Neural progenitor cell (in vitro differentiated cells): Measurements from ENCODE around the gene PLXNA4. TPM values are rescaled to one million over a fixed set of nuclear protein-coding genes. Genes with fewer than 3 reads are reported as not detected.

Experiments used
- DNase-seq: peaks from one replicate; pipeline ENCODE4 v3.0.0-alpha.2; 2016; ENCODE audit warnings: low spot score
- H2AFZ ChIP-seq: fragments of 200-600 bp; sonication (generic); replicated peaks from 2 replicates; pipeline ENCODE4 v1.6.1; 2016; ENCODE audit warnings: antibody characterized with exemption
- H3F3A ChIP-seq: fragments of 200-600 bp; sonication (generic); 2 replicates; pipeline ENCODE4 v1.6.1; 2016; ENCODE audit warnings: antibody characterized with exemption, low read depth
- H3K27ac ChIP-seq: fragments of 200-600 bp; sonication (generic); 2 replicates; pipeline ENCODE4 v1.5.1; 2016; ENCODE audit warnings: mild to moderate bottlenecking
- H3K27me3 ChIP-seq: fragments of 200-600 bp; sonication (generic); 2 replicates; pipeline ENCODE4 v1.6.1; 2016; ENCODE audit warnings: mild to moderate bottlenecking, moderate library complexity
- H3K36me3 ChIP-seq: fragments of 200-600 bp; sonication (generic); 2 replicates; pipeline ENCODE4 v1.5.1; 2016
- H3K4me1 ChIP-seq: fragments of 200-600 bp; sonication (generic); 2 replicates; pipeline ENCODE4 v1.6.1; 2016; ENCODE audit warnings: mixed run types
- H3K4me2 ChIP-seq: fragments of 200-600 bp; sonication (generic); 2 replicates; pipeline ENCODE4 v1.6.1; 2016
- H3K4me3 ChIP-seq: fragments of 200-600 bp; sonication (generic); 2 replicates; pipeline ENCODE4 v1.5.1; 2016
- H3K79me2 ChIP-seq: fragments of 200-600 bp; sonication (generic); 2 replicates; pipeline ENCODE4 v1.6.1; 2016; ENCODE audit warnings: low read depth
- H3K9ac ChIP-seq: fragments of 200-600 bp; sonication (generic); 2 replicates; pipeline ENCODE4 v1.6.1; 2016
- H3K9me3 ChIP-seq: fragments of 200-600 bp; sonication (generic); 2 replicates; pipeline ENCODE4 v1.5.1; 2016; ENCODE audit warnings: low read depth
- H4K20me1 ChIP-seq: fragments of 200-600 bp; sonication (generic); 2 replicates; pipeline ENCODE4 v1.6.1; 2016; ENCODE audit warnings: low read depth
- H3K27ac Mint-ChIP-seq: 3 replicates; pipeline ENCODE4 v1.8.0; 2021; ENCODE audit warnings: mixed read lengths
- H3K27me3 Mint-ChIP-seq: 2 replicates; pipeline ENCODE4 v1.8.0; 2022; ENCODE audit warnings: low read depth, mild to moderate bottlenecking, inconsistent platforms, moderate library complexity, mixed read lengths; ENCODE audit not compliant: insufficient read depth
- H3K36me3 Mint-ChIP-seq: 3 replicates; pipeline ENCODE4 v1.8.0; 2021; ENCODE audit warnings: mixed read lengths
- H3K4me1 Mint-ChIP-seq: 3 replicates; pipeline ENCODE4 v1.8.0; 2021; ENCODE audit warnings: mixed read lengths
- H3K4me3 Mint-ChIP-seq: 3 replicates; pipeline ENCODE4 v1.8.0; 2021; ENCODE audit warnings: mild to moderate bottlenecking, moderate library complexity, mixed read lengths
- H3K9me3 Mint-ChIP-seq: 3 replicates; pipeline ENCODE4 v1.8.0; 2020; ENCODE audit warnings: mixed read lengths
- CTCF ChIP-seq: fragments of 200-600 bp; sonication (generic); IDR thresholded peaks from 2 replicates; pipeline ENCODE4 v1.5.1; 2017; ENCODE audit warnings: antibody characterized with exemption, mild to moderate bottlenecking
- EZH2 ChIP-seq: fragments of 200-600 bp; sonication (generic); IDR thresholded peaks from 2 replicates; pipeline ENCODE4 v1.6.1; 2017; ENCODE audit warnings: antibody characterized with exemption, mild to moderate bottlenecking, moderate library complexity
- EZH2phosphoT487 ChIP-seq: fragments of 200-600 bp; sonication (generic); IDR thresholded peaks from 2 replicates; pipeline ENCODE4 v1.6.1; 2017; ENCODE audit warnings: antibody characterized with exemption
- total RNA-seq: library from RNA; depleted of rRNA; stranded (reverse); fragments of >200 nt; gene quantifications from 2 replicates; pipeline ENCODE4 v1.2.3, GENCODE V29; 2015; ENCODE audit warnings: low replicate concordance

Gene PLXNA4
- total RNA-seq, 1 donor from 2014 or later = 0.49 TPM

- Histone ChIP-seq H3K4me3 (no peak overlapping the region), H3K79me2 (no peaks in the 10 kb centered on the region), H3K9me3 (no peaks in the 10 kb centered on the region), H4K20me1 (no peaks in the 10 kb centered on the region), H3F3A (no peaks in the 10 kb centered on the region), H3K27ac (no peak overlapping the region), H2AFZ (no peak overlapping the region), H3K27me3 (peaks cover 97% of the 10 kb centered on the region), H3K4me2 (no peak overlapping the region), H3K36me3 (no peaks in the 10 kb centered on the region), H3K9ac (no peak overlapping the region), H3K4me1 (no peaks in the 10 kb centered on the region)
- no peak overlapping the region for H3K27ac Mint-ChIP-seq
- H3K27me3 Mint-ChIP-seq = peaks cover 36% of the 10 kb centered on the region
- no peak for DNase-seq
- TF ChIP-seq EZH2phosphoT487 = no peak
- no peak for TF ChIP-seq CTCF
- TF ChIP-seq EZH2 = no peak
- H3K4me3 Mint-ChIP-seq = no peak overlapping the region
- peaks cover 2% of the 10 kb centered on the region for H3K36me3 Mint-ChIP-seq
- peaks cover 2% of the 10 kb centered on the region for H3K4me1 Mint-ChIP-seq
- H3K9me3 Mint-ChIP-seq = peaks cover 3% of the 10 kb centered on the region
Measured at GRCh38 chr7:132564090-132564489, 12.2 kb downstream of the PLXNA4 start.

- H3K4me1 ChIP-seq = no peaks in the 10 kb centered on the region
- H3K27ac ChIP-seq = no peak overlapping the region
- H3K9ac ChIP-seq = no peak overlapping the region
- no peaks in the 10 kb centered on the region for H3K36me3 ChIP-seq
- TF ChIP-seq CTCF = no peak
- TF ChIP-seq EZH2 = no peak
- TF ChIP-seq EZH2phosphoT487 = no peak
- no peaks in the 10 kb centered on the region for H3K9me3 ChIP-seq
- no peak overlapping the region for H3K4me3 ChIP-seq
- no peak overlapping the region for H2AFZ ChIP-seq
- no peaks in the 10 kb centered on the region for H3K79me2 ChIP-seq
- Mint-ChIP-seq H3K27ac (no peak overlapping the region), H3K27me3 (peaks cover 38% of the 10 kb centered on the region), H3K4me3 (no peak overlapping the region), H3K9me3 (peaks cover 3% of the 10 kb centered on the region), H3K4me1 (peaks cover 2% of the 10 kb centered on the region), H3K36me3 (peaks cover 2% of the 10 kb centered on the region)
- H3K4me2 ChIP-seq = no peak overlapping the region
- H4K20me1 ChIP-seq = no peaks in the 10 kb centered on the region
- H3F3A ChIP-seq = no peaks in the 10 kb centered on the region
- DNase-seq = no peak
- H3K27me3 ChIP-seq = peaks cover 92% of the 10 kb centered on the region
Measured at GRCh38 chr7:132562690-132563089, 13.6 kb downstream of the PLXNA4 start.

GRCh38 chr7:132561763-132562162 is 14.5 kb downstream of the PLXNA4 start:
- Mint-ChIP-seq H3K27me3 (peaks cover 34% of the 10 kb centered on the region), H3K4me3 (no peak overlapping the region), H3K9me3 (peaks cover 3% of the 10 kb centered on the region), H3K27ac (no peak overlapping the region), H3K36me3 (peaks cover 2% of the 10 kb centered on the region), H3K4me1 (peaks cover 2% of the 10 kb centered on the region)
- H3K9ac ChIP-seq = no peak overlapping the region
- H3K4me3 ChIP-seq = no peak overlapping the region
- peaks cover 89% of the 10 kb centered on the region for H3K27me3 ChIP-seq
- TF ChIP-seq CTCF = no peak
- TF ChIP-seq EZH2 = no peak
- TF ChIP-seq EZH2phosphoT487 = no peak
- H3K4me2 ChIP-seq = no peak overlapping the region
- no peak overlapping the region for H3K27ac ChIP-seq
- H3K79me2 ChIP-seq = no peaks in the 10 kb centered on the region
- no peaks in the 10 kb centered on the region for H3K4me1 ChIP-seq
- H3K36me3 ChIP-seq = no peaks in the 10 kb centered on the region
- H3K9me3 ChIP-seq = no peaks in the 10 kb centered on the region
- no peaks in the 10 kb centered on the region for H3F3A ChIP-seq
- no peaks in the 10 kb centered on the region for H4K20me1 ChIP-seq
- DNase-seq = no peak
- no peak overlapping the region for H2AFZ ChIP-seq
